ENCODE measurements around the gene AKR1C1. TPM values are rescaled to one million over a fixed set of nuclear protein-coding genes. Genes with fewer than 3 reads are reported as not detected.
"Not testable (repeated sequence)": the region's sequence is repeated elsewhere in the genome, so short reads cannot be mapped to it uniquely, and the experiment has no call there.

Gene AKR1C1
- polyA plus RNA-seq, 3 donors: 10.0 to 11.2 (median 10.1) TPM

DNA sequence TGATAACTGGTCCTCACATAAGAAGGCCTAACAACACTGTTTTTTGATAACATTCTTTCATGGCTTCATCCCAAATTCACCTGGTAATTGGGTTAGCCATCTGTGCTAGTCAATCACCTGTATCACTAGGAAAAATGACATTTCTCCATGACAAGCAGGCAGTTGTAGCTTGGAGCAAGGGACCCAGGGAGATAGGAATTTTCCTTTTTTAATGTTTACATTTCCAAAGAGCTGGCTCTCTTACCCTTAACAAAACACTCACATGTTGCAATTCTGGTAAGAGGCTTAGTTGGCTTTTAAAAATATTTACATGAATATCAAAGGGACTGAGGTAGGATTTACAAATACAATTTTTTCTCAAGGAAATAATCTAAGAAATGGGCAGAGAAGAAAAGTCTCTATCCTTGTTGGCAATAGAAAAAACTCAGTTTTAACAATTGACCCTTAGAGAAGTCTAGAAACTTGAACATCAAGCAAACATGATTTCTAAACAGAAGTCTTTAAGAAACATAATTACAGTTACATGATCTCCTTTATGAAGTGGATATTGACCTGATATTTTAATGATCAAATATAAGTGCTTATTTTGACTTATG lies 16.1 kb upstream of the AKR1C1 start:
- DNase-seq (ENCODE audit: low read depth in 3 of 3, low spot score in 2 of 3): no peak

DNA sequence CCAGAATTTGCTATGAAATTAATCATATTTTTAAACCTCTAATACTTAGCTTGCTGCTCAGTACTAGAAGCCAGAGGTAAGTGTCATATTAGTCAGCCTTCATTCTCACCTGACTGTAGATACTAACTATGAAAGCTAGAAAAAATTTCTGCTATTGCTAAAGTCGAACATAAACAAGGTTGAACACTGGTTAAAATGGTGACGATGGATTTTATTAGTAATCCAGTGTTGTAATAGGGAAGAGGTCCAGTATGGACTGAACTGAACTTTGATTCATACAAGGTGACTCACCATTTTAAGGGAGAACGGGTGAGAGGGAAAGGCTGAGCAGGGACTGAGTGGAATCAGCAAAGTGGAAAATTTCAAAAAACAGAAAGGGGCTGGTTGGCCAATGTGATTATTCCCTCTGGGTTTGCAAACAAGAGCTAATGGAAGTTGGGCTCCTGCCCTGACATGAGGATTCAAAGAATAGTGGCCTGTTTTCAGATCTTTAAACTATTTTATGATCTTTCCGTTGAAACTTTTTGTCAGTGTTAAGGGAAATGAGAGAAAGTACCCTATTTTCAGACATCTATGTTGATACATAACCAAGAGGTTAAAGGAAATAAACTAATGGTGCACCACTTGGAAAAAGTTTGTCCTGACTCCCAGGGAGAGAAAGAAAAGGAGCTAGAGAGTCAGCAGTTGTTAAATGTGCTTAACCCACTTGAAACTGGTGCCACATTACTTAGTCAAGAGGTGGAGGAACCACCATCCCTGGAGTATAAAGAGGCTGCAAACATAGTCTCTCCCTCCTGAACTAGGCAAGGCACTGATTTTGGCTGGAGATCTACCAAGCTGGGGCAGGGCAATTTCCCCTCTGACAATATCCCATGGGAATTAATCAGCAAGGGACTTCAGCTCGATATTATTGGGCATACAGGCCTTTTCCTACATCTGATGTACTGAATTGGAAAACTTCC lies 15.3 kb upstream of the AKR1C1 start:
- no peak for DNase-seq (ENCODE audit: low read depth in 3 of 3, low spot score in 2 of 3)

DNA sequence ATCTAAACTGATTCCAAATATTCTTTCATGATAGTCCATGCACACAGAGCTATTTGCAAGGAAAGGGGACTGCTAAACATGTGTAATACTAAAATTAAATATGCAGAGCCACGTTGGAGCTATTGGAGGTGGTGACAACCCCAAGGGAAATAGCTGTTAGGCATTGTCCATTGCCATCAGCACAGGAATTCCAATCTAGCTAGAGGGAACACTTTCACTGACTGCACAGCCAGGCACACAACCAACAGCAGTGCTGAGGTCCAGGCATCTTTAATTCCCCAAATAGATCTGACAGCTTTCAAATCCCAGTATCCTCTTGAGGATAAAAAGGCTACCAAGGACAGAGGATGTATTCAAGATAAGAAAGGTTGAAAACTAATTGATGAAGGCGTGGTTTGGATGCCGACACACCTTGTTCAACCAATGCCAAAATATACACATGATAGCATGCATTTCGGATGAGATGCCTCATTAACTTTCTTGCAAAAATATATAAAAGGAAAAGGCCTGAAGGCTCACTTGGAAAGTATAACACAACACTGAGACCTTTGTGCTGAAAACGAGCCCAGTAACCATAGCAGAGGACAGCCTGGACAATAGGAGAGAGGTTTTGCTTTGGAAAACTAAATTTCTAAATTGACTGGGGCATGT lies 11.6 kb upstream of the AKR1C1 start:
- not testable (repeated sequence) for DNase-seq (ENCODE audit: low read depth in 3 of 3, low spot score in 2 of 3)

DNA sequence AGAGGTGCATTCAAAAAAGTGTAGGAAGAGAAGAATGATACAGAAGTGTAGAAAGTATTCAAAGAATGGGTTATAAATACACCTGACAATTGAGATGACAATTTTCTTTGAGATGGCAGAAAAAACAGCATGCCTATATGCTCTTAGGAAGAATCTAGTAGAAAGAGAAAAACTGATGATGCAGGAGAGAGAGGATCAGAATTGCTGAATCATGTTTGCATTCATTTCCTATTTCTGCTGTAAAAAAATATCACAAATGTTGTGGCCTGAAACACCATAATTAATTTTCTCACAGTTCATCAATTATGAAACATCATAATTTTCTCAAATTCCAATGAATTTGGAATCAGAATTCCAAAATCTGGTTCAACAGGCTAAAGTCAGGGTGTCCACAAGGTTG lies 9.8 kb upstream of the AKR1C1 start:
- no peak for DNase-seq (ENCODE audit: low read depth in 3 of 3, low spot score in 2 of 3)

DNA sequence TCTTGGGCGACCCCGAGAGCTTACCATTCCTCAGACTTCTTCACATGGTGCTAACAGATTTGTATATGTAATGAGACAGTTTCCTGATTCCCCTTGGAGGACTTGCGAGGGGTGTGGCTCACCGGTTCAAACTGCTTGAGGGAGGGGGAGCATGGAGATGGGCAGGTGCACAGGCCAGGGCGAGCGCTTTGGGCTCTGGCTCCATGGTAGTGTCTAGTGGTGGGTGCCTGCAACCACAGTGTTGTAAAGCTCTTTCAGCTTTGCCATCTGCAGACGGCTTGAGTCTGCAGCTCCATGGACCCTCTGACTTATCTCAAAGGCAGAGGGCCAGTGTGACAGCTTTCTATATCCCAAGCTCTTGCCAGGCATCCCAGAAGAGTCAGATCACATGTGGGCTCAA lies 7.1 kb upstream of the AKR1C1 start:
- not testable (repeated sequence) for DNase-seq (ENCODE audit: low read depth in 3 of 3, low spot score in 2 of 3)

DNA sequence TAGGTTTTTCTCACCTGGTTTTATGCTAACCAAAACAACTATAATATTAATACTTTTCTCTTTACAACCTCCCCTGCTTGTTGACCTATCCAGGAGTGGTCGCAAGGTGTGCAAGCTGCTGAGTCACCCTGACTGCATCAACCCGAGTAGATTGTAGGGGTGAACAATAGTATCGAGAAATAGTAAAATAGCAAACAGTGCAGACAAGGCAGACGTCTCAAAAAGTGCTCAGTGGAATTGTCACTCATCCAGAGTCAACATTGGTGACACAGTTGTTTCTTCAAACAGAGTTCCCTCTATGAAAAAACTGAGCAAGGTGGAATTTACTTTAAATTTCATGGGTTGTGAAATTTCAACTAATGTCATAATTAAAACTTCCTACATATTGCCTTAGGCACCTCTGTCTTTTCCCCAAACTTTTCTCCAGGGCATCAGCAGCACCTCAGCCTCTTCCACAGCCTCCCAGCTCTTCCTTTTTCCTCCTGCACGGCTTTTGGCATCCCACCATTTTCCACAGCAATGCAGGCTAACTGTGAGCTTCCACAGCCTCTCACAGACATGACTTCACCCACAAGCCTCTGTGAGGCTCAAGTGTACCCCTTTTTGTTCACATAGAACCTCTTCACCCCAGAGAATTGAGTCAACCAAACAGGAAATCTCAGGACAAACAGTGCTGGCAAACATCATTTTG lies 6.1 kb upstream of the AKR1C1 start:
- not testable (repeated sequence) for DNase-seq (ENCODE audit: low read depth in 3 of 3, low spot score in 2 of 3)

DNA sequence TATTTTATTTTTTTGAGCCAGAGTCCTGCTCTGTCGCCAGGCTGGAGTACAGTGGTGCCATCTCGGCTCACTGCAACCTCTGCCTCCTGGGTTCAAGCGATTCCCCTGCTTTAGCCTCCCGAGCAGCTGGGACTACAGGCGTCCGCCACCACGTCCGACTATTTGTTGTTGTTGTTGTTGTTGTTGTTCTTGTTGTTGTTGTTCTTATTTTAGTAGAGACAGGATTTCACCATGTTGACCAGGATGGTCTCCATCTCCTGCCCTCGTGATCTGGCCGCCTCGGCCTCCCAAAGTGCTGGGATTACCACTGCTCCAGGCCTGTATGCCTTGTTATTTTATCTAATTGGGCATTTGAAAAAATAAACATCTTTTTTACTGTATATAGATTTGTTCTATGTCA lies 1.7 kb upstream of the AKR1C1 start:
- DNase-seq (ENCODE audit: low read depth in 3 of 3, low spot score in 2 of 3): not testable (repeated sequence)

DNA sequence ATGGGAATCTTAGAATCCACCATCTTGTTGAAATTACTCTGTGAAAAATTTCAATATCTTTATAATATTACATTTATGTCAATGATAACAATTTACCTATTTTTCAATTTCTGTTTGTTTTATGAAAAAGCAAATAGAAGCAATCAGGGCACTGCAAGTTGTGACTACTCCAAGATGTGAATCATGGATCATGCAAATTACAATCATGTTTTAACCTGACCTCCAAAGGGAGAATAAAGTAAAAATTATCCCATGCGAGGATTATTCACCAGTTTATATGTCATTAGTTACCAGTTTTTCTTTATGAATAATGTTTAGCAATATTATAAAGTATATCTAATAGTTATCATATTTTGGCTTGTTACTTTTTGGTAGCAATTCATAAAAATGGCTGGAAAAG lies 907 bp upstream of the AKR1C1 start:
- not testable (repeated sequence) for DNase-seq (ENCODE audit: low read depth in 3 of 3, low spot score in 2 of 3)

DNA sequence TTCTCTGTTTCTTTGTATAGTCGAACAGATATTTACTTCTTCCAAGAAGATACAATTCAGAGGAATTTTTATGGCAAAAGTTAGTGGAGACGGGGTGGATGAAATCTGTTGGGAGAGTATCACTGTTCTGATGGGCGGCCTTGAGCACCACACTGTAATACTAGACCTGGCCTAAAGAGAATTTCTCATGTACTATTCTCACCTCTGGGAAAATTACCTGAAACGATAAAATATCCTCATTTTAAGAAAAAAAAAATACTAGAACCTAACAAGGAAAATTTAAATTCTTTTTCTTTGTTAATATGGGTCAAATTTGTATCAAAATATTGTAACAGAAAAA lies 570 bp downstream of the AKR1C1 start:
- DNase-seq (ENCODE audit: low read depth in 3 of 3, low spot score in 2 of 3): not testable (repeated sequence)

DNA sequence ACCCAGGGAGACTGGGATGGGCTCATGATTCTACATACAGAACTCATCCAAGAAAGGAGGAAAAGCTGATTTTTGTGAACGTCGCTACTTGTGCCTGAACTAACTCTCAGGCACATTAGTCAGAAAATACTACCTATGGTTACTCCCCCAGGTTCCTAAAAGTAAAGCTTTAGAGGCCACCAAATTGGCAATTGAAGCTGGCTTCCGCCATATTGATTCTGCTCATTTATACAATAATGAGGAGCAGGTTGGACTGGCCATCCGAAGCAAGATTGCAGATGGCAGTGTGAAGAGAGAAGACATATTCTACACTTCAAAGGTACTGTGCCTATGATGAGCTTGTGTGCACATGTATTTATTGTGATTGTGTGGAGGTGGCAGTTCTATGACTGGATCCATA lies 2.5 kb downstream of the AKR1C1 start:
- DNase-seq (ENCODE audit: low read depth in 3 of 3, low spot score in 2 of 3): not testable (repeated sequence)

DNA sequence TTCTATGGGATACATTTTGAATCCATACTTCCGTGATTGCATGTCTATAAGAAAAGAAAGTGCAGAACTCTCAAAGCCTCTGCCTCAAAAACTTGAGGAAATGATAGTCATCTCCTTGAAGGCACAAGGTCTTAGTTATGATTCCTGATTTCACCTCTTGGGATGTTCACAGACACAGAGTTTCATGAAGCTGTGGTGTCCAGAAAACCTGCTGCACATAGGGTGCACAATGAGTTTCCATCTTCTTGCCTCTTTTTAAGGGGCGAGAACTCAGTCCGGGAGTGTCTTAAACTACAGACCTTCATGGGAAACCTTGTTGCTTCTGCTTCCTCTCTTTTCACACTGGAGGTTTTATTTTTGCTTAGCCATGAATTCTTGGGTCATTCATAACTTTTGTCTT lies 4.0 kb downstream of the AKR1C1 start:
- not testable (repeated sequence) for DNase-seq (ENCODE audit: low read depth in 3 of 3, low spot score in 2 of 3)

DNA sequence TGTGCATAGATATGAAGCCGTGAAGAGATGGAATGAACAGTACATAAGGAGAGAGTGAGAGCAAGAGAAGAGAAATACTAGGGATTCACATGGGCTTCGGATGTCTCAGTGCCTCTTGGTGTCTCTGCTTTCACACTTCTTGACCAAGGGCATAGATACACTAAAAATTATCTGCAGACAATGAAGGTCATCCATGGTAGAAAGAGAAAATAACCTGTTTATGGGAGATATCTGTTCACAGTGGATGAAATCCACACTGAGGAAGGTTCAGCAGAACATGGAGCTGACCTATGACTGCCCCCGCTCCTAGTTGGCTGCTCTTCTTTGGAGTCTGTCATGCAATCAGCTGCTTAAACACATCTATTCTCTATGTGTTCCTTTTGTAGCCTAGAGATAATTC lies 6.1 kb downstream of the AKR1C1 start:
- not testable (repeated sequence) for DNase-seq (ENCODE audit: low read depth in 3 of 3, low spot score in 2 of 3)

DNA sequence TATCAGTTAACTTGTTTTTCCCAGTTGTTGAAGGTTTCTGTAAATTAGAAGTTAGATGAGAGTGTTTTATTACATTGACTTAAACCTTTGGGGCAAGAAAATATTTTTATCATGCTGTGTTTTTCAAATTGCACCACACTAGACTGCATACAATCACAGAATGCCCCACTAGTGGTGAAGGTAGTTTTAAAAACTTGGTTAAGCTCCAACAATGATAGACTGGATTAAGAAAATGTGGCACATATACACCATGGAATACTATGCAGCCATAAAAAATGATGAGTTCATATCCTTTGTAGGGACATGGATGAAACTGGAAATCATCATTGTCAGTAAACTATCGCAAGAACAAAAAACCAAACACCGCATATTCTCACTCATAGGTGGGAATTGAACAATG lies 7.1 kb downstream of the AKR1C1 start:
- DNase-seq (ENCODE audit: low read depth in 3 of 3, low spot score in 2 of 3): not testable (repeated sequence)

DNA sequence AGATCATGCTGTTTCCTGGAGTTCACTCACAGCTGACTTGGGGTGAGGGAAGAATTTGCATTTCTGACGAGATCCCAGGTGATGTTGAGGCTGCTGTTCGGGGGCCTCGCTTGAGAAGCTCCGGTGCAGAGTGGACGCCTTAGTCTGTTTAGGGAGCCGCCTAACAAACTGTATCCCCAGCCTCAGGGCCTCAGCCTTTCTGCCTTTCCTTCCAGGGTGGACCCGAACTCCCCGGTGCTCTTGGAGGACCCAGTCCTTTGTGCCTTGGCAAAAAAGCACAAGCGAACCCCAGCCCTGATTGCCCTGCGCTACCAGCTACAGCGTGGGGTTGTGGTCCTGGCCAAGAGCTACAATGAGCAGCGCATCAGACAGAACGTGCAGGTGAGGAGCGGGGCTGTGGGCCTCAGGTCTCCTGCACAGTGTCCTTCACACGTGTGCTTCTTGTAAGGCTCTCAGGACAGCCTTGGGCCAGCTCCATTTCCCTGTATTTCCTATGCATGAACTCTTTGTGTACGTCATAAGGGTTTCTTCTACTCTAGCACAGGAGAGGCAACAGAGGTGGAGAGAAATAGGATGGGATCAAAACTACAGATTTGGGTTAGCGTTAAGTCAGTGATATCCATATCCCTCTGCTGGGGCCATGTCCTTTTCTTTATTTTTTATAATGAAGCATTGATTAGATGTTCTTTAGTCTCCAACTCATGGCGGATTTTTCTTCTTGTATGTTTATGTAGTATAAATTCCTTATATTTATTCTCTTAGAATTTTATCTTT lies 9.3 kb downstream of the AKR1C1 start:
- DNase-seq (ENCODE audit: low read depth in 3 of 3, low spot score in 2 of 3): not testable (repeated sequence)

DNA sequence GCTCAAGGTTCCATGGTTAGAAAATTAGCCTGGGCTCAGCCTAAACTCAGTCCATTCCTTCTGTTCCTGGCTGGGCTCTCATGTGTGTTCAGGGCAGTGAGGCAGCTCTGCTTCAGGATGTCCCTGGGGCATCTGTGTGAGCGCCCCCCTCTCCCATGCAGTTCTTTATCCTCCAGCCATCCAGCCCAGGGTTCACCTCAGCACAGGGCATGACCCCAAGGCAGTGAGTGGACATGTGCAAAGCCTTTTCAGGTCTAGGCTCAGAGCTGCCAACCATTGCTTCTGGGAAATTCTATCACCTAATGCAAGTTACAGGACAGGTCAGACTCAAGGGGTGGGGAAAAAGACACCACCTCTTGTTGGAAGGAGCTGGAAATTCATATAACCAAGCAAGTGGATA lies 10.1 kb downstream of the AKR1C1 start:
- not testable (repeated sequence) for DNase-seq (ENCODE audit: low read depth in 3 of 3, low spot score in 2 of 3)

DNA sequence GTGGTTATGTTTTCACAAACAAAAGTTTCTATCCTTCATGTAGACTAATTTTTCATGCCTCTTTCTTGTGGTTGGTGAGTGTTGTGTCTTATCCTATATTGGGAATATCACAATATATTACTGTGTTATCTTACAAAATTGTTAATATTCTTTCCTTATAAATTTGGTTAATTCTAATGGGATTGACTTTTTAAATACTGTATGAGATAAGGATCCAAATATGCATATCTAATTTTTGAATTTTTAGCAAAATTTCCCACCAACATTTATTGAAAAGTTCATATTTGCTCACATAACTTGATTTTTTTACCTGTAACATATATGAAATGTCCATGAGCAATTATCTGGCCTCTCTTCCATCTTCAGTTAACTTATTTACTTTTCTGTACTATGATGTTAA lies 11.2 kb downstream of the AKR1C1 start:
- DNase-seq (ENCODE audit: low read depth in 3 of 3, low spot score in 2 of 3): not testable (repeated sequence)

DNA sequence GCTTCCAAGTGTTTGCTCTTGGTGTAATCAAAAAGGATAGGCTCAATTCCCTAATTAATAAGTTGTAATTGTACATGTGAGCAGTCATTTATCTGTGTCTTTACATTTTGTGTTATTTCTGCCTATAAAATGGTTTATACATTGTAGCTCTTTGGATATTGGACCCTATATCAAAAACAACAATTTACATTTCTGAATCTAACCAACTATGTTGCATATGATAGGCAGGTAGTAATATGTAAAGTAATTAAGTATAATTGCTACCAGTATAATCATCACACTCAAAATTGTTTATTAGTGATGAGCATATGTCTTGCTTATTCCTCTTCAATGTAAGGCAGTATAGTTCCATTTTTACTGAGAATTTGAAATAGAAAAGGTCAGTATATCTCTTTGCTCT lies 13.8 kb downstream of the AKR1C1 start:
- DNase-seq (ENCODE audit: low read depth in 3 of 3, low spot score in 2 of 3): no peak

DNA sequence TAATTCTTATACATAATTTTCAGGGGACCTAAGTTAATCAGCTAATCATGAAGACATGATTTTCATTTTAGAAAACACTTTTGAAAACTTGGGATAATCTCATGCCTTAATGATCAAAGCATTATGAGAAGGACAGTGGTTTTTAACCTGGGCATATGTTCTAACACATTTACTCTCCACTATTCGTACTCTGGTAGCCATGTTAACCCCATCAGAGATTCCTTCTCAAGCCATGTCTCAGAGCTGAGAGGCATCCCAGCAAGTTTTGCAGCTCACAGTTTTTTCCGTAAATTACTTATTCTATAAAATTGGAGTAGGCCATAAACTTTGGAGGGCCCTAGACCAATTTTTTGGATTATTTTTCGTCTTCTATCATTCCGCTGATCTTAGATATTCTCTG lies 15.7 kb downstream of the AKR1C1 start:
- no peak for DNase-seq (ENCODE audit: low read depth in 3 of 3, low spot score in 2 of 3)

DNA sequence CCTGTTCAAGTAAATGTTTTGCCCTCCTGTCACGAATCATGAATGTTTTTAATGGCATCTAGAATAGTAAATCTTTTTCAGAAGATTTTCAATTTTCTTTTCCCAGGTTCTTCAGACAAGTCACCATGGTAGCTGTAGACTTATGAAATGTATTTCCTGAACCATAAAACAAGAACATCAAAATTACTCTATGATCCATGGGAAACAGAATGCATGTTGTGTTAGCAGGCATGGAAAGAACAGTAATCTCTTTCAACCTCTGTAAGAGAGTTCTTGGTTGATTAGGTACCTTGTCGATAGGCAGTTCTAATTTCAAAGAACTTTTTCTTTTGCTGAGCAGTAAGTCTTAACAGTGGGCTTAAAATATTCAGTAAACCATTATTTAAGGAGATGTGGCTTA lies 17.6 kb downstream of the AKR1C1 start:
- no peak for DNase-seq (ENCODE audit: low read depth in 3 of 3, low spot score in 2 of 3)
